Pulmonary artery endothelial cell (primary cell): ENCODE measurements around the gene NANOS3. TPM values are rescaled to one million over a fixed set of nuclear protein-coding genes. Genes with fewer than 3 reads are reported as not detected.
"Not testable (repeated sequence)": the region's sequence is repeated elsewhere in the genome, so short reads cannot be mapped to it uniquely, and the experiment has no call there.

Experiments used
- DNase-seq: peaks from one replicate; pipeline ENCODE4 v3.0.0-alpha.2; 2011; ENCODE audit warnings: low read depth, low spot score
- total RNA-seq: library from RNA; depleted of rRNA; stranded (reverse); fragments of >200 nt; gene quantifications from 2 replicates; pipeline ENCODE4 v1.2.3, GENCODE V29; 2014

Gene NANOS3
- total RNA-seq, 1 donor from 2014 or later = not detected

DNA sequence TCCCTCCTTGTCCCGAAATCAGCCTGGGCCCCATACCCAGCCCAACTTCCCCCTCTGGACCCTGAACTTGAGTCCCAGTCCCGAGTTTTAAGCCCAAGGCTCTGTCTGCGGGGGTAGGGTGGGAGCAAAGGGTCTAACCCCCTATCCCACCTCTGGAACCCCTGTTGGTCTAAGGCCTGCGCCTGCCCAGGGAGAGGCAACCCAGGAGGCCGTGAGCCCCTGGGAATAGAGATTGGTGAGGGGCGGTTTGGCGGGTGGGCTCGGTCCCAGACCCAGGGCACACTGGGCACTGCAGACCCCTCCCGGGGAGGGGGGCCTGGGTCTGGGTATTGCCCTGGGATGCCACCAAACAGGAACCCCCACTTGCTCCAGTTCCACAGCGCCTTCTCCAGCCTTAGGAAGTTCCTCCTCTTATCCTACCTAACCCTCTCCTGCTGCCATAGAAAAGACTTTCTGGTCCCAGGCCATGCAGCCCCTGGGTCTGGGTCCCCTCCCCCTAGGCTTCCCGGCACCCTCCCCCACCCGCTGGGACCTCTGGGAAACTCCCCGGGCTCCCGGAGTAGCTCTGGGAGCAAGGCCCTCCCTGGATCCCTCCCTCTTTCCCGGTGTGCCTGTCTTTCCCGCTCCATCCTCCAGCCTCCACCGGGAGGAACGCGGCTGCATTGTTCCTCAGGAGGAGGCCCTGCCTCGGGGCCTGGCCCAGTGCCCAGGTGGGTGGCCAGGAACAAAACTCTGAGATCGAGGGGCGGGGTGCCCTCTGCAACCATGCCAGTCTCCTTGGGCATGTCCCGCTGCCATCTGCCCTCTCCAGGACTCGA lies 33.6 kb upstream of the NANOS3 start:
- no peak for DNase-seq

DNA sequence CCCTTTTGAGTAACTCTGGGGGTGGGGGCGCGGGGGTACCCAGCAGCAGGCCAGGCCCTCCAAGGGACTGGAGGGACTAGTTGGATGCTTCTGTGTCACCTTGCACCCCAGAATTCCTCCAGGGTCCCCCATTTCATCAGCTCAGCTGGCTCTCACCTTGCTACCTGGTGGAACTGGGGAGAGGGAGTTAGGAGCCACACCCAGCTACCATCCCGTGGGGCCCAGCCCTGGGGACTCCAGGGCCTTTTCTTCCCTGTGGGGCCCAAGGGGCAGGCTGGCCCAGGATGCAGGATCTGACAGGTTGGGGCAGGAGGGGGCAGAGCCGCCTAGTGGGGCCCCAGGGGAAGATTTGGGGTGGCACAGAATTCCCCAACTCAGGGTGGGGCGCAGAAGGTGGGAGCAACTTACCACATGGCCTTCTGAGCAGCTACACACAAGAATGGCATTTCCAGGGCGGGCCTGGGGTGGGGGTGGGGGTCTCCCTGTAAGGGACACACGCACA lies 32.8 kb upstream of the NANOS3 start:
- DNase-seq = no peak

DNA sequence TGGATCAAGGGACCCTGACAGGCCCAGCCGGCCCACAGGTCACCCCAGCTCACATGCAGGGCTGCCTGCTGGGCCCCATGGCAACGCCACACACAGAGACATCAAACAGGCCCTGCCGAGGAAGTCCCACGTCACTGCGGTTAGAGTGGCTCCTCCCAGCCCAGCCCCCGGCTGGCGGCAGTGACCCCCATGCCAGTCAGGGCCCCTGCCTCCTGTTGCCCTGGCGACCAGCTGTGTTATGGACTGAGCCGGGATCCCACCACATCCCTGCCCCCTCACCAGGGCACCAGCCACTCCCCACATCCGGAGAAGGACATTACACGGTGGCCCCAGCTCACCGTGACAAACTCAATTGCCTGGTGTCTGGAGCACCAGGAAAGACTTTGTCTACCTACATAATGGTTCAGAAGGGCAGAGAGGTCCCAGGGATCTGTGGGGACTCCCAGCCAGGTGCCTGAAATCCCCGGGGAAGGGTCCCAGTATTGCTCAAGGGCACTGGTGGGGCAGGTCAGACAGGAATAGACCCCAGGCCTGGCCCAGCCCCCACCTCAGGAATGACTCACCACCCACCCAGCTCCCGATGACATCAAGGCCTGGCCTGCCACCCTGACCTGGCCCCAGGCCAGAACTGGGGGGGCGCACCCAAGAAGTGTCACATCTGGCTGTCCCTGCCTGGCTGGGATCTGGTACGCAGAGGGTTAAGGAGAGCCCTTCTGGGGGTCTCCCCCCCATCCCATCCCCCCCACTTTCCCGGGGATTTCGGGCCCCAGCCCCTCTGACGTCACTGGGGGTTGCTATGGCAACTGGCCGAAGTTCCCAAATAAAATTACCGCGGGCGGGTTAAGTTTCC lies 30.2 kb upstream of the NANOS3 start:
- no peak for DNase-seq

DNA sequence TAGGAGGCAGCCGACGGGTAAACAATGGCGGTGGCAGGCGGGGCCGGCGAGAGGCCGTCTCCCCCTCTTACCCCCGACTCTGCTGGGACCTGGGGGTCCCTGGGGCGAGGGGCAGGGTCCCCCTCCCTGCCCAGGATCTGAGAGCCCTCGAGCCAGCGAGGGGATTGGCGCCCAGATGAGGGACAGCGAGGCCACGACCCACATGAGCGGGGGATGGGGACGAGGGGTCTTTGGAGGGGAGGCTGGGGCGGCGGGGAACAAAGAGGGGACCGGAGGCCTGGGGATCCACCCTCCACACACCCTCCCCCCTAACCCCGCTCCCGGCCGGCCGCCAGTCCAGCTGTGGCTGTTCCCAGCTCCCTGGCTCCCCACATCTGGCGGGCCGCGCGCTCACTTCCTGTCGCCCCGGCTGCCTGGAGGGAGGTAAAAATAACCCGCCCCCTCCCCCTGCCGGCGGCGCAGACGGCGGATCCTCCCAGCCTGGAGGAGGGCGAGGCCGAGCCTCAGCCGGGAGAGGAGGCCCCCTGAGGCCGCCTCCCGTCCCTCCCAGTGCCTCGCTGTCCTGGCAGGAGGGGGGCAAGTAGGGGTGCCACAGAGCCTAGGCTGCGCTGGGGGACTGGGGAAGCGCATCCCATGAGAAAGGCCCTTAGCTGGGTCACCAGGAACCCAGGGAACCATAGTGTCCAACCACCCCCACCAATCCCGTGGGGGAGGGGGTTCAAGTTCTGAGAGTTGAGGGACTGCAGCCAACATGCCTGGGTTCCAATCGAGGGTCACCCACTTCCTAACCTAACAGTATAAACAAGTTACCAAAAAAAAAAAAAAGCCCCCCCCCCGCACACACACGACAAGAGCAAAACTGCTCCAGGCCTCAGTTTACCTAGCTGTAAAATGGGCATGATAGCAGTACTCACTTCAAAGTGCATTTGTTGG lies 29.3 kb upstream of the NANOS3 start:
- DNase-seq = no peak

DNA sequence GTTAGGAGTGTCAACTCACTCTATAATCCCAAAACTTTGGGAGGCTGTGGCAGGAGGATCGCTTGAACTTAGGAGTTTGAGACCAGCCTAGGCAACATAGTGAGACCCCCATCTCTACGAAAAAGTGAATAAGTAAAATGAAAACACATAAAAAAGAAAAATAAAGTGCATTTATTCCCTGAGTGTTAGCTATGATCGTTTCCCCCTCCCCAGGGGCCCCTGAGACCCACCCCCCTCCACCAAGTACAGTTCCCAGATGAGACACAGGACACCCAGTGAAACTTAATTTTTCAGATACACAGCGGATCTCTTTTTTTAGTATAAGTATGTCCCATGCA lies 28.6 kb upstream of the NANOS3 start:
- DNase-seq = no peak

DNA sequence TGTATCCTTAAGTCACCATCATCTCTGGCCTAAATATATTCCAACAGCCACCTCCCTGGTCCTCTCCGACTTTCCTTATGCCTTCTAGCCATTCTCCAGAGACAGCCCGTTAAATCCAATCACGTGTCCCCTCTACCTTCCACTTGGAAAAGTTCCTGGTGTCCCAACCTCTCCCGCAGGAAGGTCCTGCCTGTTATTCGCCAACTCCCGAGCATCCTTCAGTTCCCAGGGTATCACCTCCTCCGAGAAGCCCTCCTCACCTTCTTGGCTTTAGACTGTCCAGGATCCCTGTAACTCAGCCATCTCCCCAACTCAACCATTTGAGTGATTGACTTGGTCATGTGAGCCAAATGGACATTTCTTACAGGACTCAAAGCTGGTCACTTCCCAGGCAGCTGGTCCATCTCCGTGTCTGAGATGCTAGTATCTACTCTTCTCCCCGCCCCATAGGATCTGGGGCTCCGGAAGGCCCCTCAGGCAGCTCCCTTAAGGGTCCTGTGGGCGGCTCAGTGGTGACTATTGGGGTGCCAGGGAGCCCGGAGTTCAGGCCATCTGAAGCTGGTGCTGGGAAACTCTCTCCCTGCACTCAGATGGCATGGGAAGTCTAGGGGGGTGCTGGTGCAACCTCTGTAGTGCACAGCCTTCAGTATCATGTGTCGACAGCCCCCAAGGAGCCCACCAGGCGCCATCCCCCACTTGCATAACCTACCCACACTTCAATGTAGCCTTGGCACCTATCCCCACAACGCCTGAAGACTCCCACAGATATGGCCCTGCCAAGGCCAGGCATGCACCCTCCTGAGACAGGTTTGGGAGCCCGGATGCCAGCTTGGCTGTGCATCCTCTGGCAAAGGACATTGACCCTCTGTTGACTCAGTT lies 27.9 kb upstream of the NANOS3 start:
- DNase-seq = no peak

DNA sequence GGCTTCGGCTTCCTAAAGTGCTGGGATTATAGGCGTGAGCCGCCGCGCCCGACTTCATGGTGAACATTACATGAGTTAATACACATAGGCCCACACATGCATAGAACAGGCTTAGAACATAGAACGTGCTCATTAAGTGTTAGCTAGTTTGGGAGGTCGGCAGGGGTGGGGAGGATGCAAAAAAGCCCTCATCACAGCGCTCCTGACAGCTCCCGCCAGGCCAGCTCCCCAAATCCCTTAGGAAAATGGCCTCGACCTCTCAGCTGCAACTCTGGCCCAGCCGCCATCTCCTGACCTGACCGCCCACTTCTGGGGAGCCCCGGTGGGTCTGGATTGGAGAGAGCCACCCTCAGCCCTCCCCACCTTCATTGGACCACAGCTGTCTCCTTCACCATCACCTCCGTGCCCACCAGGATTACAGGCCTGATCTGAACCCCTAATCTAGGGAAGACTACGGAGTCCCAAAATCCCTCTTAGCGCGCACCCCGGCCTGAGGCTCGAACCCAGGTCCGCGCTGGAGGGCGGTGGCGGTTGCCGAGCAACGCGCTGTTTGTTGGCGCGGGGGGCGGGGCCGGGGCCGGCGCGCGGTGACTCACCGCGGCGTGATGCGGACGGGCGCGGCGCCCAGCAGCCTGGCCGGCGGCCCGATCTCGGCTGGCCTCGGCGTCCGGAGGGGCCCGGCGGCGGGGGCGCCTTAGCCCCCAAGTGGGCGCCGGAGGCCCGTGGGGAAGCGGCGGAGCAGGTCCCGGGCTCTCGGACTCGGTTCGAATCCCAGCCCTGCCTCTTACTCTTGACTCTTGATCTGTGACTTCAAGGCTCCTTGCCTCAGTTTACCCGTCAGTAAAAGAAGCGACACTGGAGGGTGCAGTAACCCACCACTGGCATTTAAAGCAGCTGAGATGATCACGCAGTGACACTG lies 26.7 kb upstream of the NANOS3 start:
- DNase-seq = no peak

DNA sequence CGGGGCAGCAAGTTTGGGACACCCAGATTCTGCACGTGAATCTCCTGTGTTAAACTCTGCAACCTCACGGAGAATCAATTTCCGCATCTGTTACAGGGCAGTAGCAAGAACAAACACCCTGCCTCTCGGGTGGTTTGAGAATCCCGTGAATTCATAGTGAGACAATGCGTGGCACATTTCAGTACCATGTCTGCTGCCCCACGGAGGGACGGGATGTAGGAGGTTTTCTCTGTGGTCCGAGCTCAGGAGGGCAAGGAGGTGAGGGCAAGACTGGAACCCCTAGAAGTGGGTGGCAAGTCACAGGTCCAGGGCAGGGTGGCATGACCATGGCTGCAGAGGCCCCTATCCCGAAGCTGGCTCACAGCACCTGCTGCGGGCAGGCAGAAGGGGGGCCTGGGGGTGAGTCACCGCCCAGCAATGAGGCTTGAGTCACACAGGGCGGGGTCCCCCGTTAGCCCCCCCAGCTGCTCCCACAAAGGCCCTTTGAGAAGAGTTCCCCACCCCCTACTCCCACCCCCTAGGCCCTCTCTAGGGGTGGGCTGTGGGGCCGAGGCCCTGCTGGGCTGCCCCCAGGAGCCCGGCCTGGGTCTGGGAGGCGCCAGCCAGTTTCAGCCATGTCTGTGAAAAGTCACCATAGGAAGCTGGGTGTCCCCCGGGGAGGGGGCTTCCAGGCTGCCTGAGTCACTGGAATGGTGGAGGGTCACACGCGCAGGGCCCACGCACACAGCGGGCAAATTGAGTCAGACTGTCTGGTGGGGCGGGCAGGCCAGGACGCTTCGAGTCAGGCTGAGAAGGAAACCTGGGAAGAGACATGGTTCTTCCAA lies 25.8 kb upstream of the NANOS3 start:
- no peak for DNase-seq

DNA sequence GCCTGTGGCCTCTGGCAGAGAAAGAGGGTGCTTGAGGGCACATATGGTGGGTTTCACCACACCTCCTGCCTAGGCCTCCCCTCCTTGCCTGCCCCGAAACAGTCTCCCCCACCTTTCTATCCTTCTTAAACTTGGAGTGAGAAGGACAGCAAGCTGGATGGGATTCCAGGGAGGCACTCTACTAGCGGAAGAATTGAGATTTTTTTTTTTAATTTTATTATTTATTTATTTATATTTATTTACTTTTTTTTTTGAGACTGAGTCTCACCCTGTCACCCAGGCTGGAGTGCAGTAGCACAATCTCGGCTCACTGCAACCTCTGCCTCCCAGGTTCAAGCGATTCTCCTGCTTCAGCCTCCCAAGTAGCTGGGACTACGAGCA lies 25.2 kb upstream of the NANOS3 start:
- not testable (repeated sequence) for DNase-seq

DNA sequence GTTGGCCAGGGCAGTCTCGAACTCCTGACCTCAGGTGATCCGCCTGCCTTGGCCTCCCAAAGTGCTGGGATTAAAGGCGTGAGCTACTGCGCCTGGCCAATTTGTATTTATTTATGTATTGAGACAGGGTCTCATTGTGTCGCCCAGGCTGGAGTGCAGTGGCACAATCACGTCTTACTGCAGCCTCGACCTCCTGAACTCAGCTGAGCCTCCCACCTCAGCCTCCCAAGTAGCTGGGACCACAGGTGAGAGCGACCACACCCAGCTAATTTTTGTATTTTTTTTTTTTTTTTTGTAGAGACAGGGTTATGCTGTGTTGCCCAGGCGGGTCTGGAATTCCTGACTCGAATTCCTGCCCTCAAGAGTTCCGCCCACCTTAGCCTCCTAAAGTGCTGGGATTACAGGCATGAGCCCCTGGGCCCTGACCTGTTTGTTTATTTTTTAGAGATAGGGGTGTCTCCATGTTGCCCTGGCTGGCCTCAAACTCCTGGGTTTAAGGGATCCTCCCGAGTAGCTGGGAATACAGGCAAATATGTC lies 24.7 kb upstream of the NANOS3 start:
- DNase-seq = not testable (repeated sequence)

DNA sequence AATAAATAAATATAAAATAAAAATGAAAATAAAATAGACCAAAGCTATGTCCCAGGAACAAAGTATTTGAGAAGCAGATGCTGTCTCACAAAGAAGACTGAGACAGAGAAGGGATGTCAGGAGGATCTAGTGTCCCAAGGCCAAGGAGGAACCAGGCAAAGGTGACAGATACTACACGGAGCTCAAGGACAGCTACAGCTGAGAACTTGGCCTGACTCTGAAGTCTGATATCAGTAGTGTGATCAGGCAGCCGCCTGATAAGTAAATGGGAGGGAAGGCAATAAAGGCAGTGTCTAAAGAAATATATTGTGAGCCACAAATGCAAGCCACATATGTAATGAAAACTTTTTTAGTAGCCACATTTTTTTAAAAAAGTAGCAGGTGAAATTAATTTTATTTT lies 20.4 kb upstream of the NANOS3 start:
- DNase-seq = no peak

DNA sequence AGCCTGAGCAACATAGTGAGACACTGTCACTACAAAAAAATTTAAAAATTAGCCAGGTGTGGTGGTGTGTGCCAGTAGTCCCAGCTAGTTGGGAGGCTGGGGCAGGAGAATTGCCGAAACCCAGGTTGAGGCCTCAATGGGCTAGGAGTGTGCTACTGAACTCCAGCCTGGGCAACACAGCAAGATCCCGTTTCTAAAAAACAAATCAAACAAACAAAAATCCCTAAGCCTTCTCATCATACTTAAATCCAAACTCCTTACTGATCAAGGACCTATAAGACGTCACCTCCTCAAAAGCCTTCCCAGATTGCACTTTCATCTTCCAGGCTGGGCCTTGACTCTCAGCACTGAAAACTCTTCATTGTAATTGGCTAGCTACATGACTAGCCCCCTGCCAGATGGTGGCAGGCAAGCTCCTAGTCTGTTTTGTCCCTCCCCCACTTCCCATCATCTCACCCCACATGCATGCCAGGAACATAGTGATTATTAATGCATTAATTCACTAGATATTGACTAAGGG lies 17.5 kb upstream of the NANOS3 start:
- DNase-seq = no peak

DNA sequence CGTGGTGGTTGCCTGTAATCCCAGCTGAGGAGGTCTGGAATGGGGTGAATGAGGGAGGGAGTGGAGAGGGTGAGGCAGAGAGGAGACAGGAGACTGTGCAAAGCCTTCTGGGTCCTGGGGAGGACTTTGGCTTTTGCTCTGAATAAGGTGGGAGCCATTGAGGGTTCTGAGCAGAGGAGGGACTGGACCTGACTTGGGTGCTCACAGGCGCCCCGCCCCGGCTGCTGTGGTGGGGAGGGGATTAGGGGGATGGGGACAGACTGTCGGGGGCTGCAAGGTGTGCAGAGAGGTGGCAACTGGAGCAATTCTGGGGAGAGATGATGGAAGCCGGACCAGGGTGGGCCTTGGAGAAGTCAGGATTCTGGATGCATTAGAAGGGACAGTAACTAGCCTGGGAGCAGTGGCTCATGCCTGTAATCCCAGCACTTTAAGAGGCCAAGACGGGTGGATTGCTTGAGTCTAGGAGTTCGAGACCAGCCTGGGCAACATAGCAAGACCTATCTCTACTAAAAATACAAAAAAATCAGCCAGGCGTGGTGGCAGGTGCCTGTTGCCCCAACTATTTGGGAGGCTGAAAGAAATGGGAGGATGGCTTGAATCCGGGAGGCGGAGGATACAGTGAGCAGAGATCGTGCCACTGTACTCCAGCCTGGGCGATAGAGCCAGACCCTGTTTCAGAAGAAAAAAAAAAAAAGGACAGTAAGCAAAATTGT lies 16.1 kb upstream of the NANOS3 start:
- DNase-seq = no peak

DNA sequence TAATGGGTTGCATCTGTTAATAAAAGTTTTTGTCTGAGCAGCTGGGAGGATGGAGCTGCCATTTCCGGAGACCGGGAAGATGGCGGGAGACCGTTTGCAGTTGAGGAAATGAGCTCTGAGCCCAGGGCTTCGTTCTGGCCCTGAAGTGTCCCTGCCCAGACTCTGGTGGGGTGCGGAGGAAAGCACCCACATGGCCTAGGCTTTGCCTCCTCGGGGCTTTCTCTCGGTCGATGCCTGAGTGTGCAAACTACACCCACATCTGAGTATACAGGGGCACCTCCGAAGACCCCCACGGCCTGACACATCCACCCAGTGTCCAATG lies 15.6 kb upstream of the NANOS3 start:
- no peak for DNase-seq

DNA sequence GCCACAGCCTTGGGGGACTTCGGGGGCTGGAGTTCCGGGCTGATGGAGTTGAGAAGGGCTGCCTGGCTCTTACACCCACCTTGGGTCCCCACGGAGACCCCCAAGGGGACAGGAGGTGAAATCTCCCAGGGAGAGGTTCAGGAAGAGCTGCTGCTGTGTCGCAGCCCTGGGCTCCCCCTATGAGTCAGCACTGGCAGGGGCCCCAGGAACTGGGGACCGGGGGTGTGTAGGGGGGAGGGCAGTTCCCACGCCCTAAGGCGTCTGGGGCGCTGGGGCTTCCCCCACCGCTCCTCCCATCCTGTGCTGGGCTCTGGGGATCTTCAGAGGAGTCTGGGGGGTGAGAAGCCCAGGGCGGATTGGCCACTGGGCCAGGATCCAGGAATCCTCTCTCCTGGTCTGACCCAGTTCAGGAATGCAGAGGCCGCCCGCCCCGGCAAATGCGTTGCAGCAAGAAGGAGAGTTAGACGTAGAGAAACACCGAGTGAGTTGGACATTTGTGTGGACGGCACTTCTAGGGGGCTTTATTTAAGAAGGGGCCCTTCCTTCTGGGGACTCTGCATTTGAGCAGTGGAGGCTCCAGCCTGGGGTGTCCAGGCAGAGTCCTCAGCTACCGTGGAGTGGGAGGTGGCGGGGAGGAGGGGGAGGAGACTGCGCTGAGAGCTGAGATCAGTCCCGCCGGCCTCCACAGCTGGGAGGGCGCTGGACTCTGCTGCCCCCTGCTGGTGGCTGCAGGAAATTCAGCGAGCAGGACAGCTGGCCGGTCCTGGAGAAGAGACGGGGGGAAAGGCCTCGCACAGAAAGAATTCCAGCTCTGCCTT lies 15.0 kb upstream of the NANOS3 start:
- DNase-seq = peak; percentile 63

DNA sequence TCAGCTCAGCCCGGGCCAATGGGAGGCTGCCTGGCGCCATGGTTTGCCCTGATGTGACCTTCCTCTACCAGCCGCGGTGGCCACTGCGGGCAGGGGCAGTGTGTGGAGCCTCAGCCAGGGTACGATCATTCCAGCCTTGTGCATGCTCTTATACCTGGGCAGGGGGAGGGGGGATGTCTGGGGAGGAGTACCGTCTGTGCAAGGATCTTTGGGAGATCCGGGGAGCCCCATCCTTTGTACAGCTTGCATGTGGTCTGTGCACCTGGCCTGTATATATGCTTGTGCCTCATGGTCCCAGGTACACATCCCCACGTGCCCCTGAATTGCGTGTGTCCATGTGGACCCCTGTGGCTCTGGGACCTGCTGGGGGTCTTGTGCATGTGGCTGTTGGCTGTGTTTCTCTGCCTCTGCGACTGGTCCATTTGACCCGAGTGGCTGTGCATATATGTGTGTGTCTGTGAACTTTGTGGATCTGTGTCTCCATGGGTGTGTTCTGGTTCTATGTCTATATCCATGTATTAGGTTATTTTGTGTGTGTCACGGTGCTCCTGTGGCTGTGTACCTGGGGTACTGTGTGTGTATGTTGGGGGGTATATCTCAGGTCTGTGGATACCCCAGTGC lies 12.8 kb upstream of the NANOS3 start:
- no peak for DNase-seq
